ENCODE results near the gene RXRB. TPM values are rescaled to one million over a fixed set of nuclear protein-coding genes. Genes with fewer than 3 reads are reported as not detected.
"Not testable (repeated sequence)": the region's sequence is repeated elsewhere in the genome, so short reads cannot be mapped to it uniquely, and the experiment has no call there.

RXRB gene
- 56.8 TPM for total RNA-seq

DNA sequence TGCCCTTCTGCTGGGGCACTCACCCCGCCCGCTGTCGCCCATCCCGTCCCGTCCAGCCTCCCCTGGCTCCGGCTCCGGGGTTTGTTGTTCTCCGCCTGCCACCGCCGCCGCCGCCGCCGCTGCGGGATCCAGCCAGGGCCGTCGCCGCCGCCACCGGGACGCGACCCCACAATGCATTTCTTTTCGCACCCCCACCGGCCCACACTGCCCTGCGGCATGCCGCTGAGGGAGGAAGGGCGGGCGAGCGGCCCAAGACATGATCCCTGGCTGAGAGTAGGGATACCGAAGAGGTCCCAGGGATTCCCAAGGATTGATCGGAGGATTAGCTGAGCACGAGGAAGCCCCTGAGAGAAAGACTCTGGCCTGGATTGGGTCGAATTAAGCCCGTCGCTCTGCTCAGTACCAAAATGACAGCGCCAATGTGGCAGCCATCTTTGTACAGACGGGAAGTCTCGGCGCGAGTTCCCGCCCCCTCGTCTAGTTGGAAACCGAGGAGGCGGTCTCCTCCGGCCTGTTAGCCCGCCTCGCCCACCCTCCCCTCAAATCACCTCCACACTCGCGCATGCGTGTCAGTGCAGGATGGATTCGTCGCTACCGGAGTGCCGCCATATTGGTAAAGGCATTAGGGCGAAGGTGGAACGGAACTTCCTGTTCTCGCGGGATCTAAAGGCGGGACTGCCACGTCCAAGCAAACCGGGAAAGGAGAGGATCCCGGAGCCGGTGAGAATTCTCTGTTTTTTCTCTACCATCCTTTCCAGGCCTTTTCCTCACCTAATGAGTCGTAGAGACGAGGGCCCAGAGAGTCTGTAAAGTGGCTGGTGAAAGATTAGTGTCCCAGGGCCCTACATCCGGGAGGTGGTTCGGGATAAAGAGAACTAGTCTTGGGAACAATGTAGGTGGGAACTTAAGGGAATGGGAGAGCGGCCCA, at the start of gene RXRB, which contains the start of gene SLC39A7:
RXRB (minus strand) TSS at position 447 of the 928 bp plus-strand sequence; CDS start at position 258, 189 bp downstream.
SLC39A7 (plus strand) TSS at position 649 of the 928 bp plus-strand sequence. CDS start 379 bp downstream, outside the sequence.
- DNase-seq (ENCODE audit: low spot score) = peak; percentile 100

DNA sequence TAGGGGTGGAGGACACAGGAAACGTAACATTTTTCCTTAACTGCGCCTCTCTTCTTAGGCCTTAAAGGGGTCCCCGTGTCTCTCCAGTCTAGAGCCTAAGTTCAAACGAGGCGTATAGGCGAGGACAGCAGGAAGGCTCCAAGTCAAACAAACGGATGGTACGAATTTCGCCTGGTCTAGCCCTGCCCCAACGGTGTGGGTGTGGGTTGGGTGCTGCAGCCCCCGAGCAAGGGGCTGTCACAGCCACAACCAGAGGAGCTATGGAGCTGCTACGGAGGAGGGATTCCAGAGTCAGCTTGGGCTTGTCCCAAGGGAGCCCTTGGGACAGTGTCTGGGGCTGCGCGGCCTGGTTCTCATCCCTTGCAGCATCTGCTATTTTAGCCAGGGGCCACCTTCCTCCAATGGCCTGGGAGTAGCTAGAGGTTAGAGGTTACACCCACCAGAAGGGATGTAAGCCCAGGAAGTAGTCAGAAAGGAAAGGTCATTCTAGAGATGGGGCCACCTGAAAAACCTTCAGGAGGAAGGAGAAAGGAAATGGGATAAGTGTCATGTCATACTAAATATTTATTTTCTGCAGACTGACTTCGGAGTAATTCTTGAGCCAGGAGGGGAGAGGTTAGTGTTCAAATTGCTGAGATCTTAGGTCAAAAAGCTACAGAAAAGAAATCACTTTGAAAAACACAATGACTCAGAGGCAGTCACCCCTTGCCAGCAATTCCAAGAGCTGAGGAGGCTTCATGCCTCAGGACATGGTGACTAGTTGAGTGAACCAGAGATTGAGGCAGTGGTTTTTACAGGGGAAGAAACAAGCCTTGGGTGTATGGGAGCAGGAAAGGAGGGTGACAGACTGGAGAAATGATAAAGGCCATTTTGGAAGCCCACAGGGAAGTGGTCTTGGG, 49.5 kb upstream of the RXRB start:
- DNase-seq (ENCODE audit: low spot score) = no peak

DNA sequence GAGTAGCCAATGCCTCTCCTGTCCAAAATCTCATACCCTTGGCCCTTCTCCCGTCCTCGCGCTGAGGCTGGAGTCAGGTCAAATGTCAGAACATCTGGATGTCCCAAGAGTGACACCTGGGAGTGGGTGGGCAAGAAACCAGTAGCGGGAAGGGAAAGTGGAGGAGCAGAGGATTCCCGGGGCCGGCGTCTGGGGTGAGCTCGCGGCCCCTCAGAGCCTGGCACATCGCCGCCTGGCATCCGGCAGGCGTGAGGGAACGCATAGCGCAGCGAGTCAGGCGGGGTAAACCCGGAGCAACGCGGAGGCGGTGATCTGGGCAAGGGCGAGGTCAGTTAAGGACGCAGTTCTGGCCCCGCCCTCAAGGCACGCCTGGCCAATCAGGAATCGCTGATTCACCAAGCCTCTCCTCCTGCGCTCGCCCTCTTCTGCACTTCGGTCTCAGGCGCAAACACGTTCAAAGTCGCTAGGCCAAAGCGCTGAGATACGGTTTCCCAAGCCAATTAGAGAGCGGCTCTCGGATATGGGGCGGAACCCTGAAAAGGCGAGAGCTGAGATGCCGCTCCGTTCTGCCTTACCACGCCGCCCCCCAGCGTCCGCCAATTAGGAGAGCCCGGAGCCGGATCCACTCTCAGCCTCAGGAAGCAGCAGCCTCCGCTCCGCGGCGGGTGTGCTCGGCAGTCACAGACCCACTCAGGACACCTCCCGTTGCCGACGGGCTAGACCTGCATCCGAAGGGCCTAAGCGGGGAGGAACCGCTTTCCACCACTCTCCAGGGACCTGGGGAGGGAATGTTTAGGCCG, 48.7 kb upstream of the RXRB start:
- peak; percentile 98 for DNase-seq (ENCODE audit: low spot score)

DNA sequence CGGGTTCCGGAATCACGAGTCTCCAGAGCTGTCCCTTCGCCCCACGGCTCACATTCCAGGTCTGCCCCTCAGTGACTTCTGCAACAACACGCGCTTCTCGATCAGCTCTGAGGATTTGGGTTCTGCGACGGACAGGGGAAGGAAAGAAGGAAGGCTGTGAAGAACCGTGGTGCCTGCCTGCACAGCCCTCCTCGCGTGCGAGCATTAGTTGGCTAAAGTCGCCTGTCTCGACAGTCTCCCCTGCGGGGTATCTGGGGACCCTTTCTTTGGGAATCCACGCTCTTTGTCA, 48.1 kb upstream of the RXRB start:
- DNase-seq (ENCODE audit: low spot score) = no peak

DNA sequence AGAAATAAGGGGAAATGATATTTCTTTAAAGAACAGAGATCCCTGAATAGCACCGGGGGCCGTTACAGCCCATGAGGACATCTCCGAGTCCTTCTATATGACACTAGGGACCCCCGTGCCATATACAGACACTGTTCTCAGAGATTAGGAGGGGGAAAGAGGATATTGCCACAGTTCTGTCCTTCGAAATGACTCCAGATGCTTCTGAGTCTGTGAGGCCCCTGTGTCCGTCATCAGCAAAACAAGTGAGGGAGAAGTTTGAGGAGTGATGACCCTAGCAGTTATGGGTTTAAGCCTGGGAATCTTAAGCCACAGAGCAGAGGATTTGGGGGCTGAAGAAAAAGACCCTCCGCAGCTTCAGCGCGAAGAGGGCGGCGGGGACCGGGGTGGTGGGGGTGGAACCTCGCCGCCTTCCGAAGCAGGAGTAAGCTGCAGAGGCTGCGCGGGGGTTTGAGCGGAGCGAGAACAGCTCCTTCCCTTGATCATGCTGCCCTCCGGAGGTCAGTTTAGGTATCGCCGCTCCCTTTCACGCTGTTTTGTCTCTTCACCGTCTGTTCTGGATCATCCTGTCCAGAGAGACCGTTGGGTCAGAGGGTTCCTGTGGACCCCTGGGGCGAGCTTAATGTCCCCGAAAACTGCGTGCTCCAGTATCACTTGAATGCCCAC, 47.6 kb upstream of the RXRB start:
- peak; percentile 92 for DNase-seq (ENCODE audit: low spot score)

DNA sequence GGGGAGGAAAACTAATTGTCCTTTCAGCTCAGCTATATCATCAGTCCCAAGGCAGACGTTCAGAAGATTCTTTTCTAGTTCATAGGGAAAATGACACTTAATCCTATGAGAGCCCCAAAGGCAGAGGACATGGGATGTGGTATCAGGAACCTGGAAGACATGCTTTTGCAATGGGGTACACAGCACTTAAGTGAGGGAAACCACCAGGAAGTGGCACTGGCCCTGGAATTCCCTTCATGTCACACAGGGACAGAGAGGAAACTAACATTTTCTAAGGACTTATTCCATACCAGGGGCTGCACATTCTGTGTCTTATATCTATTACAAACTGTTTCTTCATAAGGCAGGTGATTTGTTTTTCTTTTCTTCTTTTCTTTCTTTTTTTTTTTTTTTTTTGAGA, 43.0 kb upstream of the RXRB start:
- DNase-seq (ENCODE audit: low spot score) = no peak

GRCh38 chr6:33241968-33242367, 41.5 kb upstream of the RXRB start:
- DNase-seq (ENCODE audit: low spot score) = no peak

DNA sequence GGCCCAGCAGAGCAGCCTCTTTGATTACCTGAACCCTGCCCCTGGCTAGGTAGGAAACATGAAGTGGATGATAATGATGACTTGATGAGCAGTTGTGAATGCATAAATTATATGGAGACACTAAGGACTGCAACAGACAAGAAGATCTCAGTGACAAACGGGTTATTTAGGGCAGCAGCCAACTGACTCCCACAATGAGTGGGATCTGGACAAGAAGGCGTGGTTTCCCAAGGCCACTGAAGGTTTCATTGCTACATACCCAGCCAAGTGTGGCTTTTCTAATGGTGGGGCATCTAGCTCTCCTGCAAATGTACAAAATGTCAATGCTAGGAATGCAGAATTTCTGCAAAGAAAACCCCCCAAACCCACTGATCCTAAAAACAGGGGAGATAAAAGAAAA, 37.3 kb upstream of the RXRB start:
- DNase-seq (ENCODE audit: low spot score) = no peak

- no peak for DNase-seq (ENCODE audit: low spot score)
These were observed 36.4 kb upstream of the RXRB start for GRCh38 chr6:33236852-33237251.

DNA sequence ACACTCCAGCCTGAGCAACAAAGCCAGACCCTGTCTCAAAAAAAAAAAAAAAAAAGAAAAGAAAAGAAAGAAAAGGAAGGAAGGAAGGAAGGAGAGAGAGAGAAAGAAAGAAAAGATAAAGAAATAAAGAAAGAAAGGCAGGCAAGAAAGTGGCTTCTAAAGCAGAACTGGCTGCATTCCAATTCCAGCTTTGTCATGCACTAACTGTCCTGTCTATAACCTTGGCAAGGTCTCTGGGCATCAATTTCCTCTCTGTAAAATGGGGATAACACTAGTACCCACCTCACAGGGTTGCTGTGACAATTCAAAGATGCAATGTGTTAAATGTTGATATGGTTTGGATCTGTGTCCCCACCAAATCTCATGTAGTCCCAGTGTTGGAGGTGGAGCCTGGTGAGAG, 35.9 kb upstream of the RXRB start:
- no peak for DNase-seq (ENCODE audit: low spot score)

- no peak for DNase-seq (ENCODE audit: low spot score)
These were observed 34.8 kb upstream of the RXRB start for GRCh38 chr6:33235221-33235634.

DNA sequence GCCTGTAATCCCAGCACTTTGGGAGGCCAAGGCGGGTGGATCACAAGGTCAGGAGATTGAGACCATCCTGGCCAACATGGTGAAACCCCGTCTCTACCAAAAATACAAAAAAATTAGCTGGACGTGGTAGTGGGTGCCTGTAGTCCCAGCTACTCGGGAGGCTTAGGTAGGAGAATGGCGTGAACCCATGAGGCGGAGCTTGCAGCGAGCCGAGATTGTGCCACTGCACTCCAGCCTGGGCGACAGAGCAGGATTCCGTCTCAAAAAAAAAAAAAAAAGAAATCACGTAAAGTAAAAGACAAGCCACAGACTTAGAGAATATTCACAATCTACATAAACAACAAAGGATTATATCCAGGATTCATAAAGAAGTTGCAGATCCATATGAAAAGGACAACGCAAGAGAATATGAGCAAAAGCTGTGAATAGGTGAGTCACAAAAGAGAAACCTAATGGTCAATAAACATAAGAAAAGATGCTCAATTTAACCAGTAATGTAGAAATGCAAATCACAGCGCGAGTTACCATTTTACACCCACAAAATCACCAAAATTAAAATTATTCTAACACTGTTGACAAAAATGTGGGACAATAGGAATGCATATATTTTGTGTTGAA, 26.1 kb upstream of the RXRB start:
- not testable (repeated sequence) for DNase-seq (ENCODE audit: low spot score)

- no peak for DNase-seq (ENCODE audit: low spot score)
These were observed 17.2 kb upstream of the RXRB start for GRCh38 chr6:33217681-33218080.

DNA sequence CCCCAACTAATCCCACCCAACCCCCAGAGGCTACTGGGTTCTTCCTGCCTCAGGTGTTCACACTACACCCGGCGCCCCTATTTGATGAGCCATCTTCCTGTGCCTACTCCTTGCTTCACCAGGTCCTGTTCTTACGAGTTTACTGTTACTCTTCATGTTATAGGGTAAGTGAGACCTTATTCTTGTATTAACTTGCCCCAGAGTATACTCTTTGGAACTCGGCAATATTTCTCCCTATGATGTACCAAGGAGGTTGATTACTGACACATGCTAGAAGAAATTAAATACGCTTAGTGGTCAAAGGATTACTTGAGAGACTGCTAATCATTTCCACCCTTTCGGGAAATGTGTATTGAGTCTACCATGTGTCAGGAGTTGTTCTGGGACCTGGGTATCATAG, 16.8 kb upstream of the RXRB start:
- no peak for DNase-seq (ENCODE audit: low spot score)

DNA sequence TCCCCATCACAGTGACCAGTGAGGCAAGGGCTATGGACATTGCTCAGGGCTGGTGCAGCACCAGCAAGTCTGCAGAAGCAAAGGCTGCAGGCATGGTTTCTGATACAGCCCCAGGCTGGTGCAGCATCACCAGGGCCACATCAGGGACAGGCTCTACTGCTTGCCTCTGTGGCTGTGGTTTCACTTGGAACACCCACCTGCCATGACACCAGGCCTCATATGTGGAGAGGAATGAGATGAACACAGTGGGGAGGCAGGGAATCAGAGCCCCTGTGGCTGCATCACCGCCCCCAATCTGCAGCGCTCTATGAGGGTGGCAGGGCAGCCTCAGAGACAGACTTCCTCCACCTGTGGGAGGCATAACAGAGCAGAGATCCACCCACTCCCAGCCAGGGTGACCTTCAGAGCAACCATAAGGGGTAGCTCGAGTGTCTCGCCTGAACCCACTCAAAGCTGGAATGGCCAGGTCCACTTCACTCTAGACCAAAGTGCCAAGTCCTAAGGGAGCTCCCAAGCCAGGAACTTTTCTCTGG, 15.7 kb upstream of the RXRB start:
- DNase-seq (ENCODE audit: low spot score) = no peak

DNA sequence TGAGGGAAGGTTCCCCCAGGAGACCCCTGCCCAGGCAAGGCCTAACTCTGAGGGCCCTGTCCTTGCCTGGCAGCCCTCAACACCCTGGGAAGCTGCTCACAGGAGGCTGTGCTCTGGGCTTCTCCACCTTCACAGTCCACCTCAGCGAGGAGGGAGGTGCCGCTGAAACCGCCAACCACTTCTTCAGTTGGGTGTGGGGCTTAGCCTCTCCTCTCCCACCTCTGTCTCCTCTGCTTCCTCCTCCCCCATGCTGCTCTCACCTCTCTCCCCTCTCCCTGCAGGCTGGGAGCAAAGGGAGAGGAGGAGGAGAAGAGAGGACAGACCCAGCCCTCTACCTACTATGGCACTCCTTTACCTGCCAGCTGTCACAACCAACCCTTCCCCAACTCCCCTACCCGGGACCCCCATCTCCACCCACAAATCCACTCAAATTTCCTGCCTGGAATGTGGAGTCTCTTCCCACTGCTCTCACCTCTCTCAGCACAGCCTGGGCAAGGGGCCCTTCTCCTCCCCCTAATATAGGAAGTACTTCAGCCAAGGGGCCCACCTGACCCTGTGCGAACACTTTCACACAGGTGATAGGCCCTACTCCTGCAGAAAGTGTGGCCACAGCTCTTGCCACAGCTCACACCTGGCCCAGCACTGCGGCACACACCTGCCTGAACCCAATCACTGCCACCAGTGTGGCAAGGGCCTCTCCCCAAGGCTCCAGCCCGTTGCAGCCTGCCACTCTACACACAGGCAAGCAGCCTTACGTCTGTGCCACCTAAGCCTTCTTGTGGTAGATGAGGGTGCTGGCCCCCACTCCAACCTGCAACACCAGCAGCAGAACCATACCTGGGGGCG, 15.0 kb upstream of the RXRB start:
- DNase-seq (ENCODE audit: low spot score) = no peak

GRCh38 chr6:33213989-33214335, 13.5 kb upstream of the RXRB start:
- DNase-seq (ENCODE audit: low spot score) = no peak

GRCh38 chr6:33213166-33213988, 12.9 kb upstream of the RXRB start:
- no peak for DNase-seq (ENCODE audit: low spot score)

GRCh38 chr6:33212857-33213165, 12.3 kb upstream of the RXRB start:
- DNase-seq (ENCODE audit: low spot score) = no peak
